Loucy (cell line): ENCODE results near the gene PGA4.
"Not testable (repeated sequence)": the region's sequence is repeated elsewhere in the genome, so short reads cannot be mapped to it uniquely, and the experiment has no call there.

ENCODE experiments used
- EZH2phosphoT487 ChIP-seq: fragments of 200-600 bp; IDR thresholded peaks from 2 replicates; pipeline ENCODE4 v1.6.1; 2018; ENCODE audit warnings: antibody characterized with exemption, mild to moderate bottlenecking, moderate library complexity, borderline replicate concordance
- TF ChIP-seq, protein P1 (sequence below): fragments of 200-600 bp; sonication (generic); conservative IDR thresholded peaks from 2 replicates; pipeline ENCODE4 v1.5.1; 2014; ENCODE audit warnings: mild to moderate bottlenecking, antibody characterized with exemption, low read length

DNA sequence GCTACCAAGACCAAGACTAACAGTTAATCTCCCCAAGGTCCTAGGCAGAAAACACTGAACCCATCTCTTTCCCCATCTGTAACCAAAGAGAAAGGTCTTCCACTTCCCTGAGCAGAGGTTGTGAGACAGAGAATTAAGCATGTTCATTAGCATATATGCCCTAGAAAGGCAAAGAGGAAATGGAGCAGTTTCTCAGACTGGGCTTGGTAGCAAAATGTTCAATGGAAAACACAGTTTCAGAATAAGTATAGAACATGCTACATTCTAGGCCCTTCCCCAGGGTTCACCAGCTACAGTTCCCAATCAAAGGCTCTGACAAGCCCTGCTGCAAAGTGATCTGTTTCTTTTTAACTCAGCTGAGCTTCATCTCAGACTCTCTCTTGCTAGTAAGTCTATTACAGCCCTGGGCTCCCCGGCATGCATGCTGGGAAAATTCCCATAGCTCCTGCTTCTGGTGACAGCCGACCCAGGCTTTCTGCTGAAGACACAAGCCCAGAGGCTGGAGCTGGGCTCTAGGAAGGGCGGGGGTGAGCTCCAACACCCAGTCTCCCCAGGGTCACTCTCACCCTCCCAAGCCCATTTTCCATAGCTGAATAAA, 10.5 kb downstream of the PGA4 start:
- TF ChIP-seq, protein P1, sequence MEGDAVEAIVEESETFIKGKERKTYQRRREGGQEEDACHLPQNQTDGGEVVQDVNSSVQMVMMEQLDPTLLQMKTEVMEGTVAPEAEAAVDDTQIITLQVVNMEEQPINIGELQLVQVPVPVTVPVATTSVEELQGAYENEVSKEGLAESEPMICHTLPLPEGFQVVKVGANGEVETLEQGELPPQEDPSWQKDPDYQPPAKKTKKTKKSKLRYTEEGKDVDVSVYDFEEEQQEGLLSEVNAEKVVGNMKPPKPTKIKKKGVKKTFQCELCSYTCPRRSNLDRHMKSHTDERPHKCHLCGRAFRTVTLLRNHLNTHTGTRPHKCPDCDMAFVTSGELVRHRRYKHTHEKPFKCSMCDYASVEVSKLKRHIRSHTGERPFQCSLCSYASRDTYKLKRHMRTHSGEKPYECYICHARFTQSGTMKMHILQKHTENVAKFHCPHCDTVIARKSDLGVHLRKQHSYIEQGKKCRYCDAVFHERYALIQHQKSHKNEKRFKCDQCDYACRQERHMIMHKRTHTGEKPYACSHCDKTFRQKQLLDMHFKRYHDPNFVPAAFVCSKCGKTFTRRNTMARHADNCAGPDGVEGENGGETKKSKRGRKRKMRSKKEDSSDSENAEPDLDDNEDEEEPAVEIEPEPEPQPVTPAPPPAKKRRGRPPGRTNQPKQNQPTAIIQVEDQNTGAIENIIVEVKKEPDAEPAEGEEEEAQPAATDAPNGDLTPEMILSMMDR: not testable (repeated sequence)
- not testable (repeated sequence) for TF ChIP-seq EZH2phosphoT487
